T-helper 2 cell treated with Interferon-gamma antibody and Interleukin-4, amounts not matched to agents 5 μg/mL and 100 μg/mL, for 36 hours (primary cell): ENCODE data around the gene CFAP157.

Source experiments
- DNase-seq: peaks from one replicate; pipeline ENCODE4 v3.0.0; 2021; ENCODE audit warnings: low spot score
- H3K27ac Mint-ChIP-seq: one replicate; pipeline ENCODE4 v1.8.0; 2021; ENCODE audit warnings: mild to moderate bottlenecking, mixed read lengths
- H3K27me3 Mint-ChIP-seq: one replicate; pipeline ENCODE4 v1.8.0; 2021; ENCODE audit warnings: low read depth, mixed read lengths
- H3K36me3 Mint-ChIP-seq: one replicate; pipeline ENCODE4 v1.8.0; 2021; ENCODE audit warnings: low read depth, mixed read lengths
- H3K4me1 Mint-ChIP-seq: one replicate; pipeline ENCODE4 v1.8.0; 2021; ENCODE audit warnings: low read depth, mixed read lengths
- H3K4me3 Mint-ChIP-seq: one replicate; pipeline ENCODE4 v1.8.0; 2022; ENCODE audit warnings: mild to moderate bottlenecking, moderate library complexity, mixed read lengths
- H3K9me3 Mint-ChIP-seq: one replicate; pipeline ENCODE4 v1.8.0; 2021; ENCODE audit warnings: mixed read lengths

CFAP157 gene

DNA sequence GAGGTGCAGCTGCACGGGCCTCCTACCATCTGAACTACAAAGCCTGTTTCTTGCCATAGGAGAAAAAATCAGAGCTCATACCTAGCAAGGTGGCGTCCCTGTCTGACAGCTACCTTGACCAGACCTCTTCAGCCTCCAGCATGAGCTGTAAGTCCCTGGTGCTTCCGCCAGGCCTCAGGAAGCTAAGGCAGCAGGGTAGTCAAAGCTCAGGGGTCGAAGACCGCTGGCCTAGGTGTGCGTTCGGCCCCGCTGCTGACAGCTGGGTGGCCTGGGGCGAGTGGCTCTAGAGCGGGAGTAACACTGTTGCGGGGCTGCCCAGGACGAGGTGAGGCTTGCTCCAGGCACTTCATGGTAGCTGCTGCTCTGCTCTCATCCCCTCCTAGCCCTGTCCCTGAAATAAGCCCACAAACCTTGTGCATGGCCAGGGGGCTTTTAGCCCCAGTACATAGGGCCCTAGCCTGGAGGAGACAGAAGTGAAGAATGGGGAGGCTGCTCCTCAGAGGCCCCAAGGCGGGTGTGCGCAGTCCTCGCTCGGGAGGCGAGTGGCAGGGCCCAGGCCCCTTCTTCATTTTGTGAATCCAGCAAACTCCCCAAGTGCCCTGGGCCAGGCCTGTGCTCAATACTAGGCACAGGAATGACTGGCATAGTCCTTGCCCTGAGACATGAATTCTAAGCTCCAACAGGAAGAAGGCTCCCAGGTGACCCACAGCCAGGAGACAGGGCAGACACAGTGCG lies 22.9 kb downstream of the CFAP157 start:
- Mint-ChIP-seq H3K4me3 (no peak overlapping the region), H3K9me3 (no peaks in the 10 kb centered on the region), H3K36me3 (peaks cover 1% of the 10 kb centered on the region), H3K27me3 (no peaks in the 10 kb centered on the region), H3K4me1 (peaks cover 8% of the 10 kb centered on the region), H3K27ac (no peak overlapping the region)
- no peak for DNase-seq

DNA sequence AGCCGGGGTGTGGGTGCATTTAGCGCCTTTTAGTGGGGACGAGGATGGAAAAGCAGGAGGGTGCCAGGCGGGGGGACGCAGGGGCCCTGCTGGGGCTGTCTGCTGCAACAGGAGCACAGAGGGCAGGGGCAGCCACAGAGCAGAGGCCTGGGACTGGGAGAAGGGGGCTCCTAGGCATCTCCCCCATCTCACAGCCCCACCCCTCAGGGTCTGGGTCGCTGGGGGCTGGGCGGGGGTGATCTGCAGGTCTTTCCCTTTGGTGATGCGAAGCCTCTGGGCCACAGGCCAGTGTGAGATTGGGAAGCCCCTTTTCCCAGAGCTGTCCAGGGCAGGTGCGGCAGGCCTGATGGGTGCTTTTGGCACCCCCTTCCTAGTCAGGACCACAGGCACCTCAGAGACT lies 23.5 kb downstream of the CFAP157 start:
- H3K27ac Mint-ChIP-seq: no peak overlapping the region
- H3K36me3 Mint-ChIP-seq: peaks cover 1% of the 10 kb centered on the region
- H3K9me3 Mint-ChIP-seq: no peaks in the 10 kb centered on the region
- no peak overlapping the region for H3K4me3 Mint-ChIP-seq
- DNase-seq: no peak
- H3K4me1 Mint-ChIP-seq: peaks cover 8% of the 10 kb centered on the region
- H3K27me3 Mint-ChIP-seq: no peaks in the 10 kb centered on the region

DNA sequence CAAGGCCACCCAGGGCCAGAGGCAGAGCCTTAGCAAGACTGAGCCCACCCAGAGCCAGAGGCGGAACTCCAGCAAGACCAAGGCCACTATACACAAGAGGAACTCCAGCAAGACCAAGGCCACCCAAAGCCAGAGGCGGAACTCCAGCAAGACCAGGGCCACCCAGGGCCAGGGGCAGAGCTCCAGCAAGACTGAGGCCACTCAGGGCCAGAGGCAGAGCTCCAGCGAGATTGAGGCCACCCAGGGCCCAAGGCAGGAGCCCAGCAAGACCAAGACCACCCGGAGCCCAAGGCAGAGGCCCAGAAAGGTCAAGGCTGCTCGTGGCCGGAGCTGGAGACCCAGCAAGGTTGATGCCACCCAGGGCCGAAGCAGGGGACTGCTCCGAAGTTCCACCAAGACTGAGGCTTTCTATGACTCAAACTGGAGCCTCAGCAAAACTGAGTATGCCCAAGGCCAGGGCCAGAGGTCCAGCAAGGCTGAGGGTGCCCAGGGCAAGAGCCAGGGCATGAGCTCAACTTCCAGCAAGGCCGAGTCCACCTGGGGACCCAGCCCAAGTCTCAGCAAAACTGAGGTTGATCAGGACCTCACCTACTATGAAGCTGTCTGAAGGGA lies 24.1 kb downstream of the CFAP157 start:
- Mint-ChIP-seq H3K27me3 (no peaks in the 10 kb centered on the region), H3K4me1 (peaks cover 13% of the 10 kb centered on the region), H3K4me3 (no peak overlapping the region), H3K27ac (no peak overlapping the region), H3K9me3 (no peaks in the 10 kb centered on the region), H3K36me3 (peaks cover 1% of the 10 kb centered on the region)
- DNase-seq: no peak

DNA sequence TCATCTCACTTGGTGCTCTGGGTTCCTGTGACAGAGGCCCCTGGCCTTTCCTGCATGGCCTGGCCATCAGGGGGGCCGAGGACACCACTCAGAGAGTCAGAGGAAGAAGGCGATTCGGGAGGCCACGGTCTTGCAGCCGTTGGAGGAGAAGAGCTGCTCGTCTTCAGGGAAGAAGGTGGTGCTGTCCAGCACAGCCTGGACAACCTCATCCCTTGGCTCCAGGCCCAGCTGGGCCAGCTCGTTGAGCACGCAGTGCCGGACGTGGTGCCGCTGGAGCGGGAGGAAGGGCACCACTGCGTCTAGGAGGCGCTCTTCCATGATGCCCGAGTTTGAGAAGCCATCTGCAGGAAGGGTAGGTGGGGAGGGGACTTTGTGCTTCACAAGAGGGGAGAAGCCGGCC lies 25.1 kb downstream of the CFAP157 start:
- no peaks in the 10 kb centered on the region for H3K27me3 Mint-ChIP-seq
- no peaks in the 10 kb centered on the region for H3K9me3 Mint-ChIP-seq
- peaks cover 1% of the 10 kb centered on the region for H3K36me3 Mint-ChIP-seq
- H3K4me1 Mint-ChIP-seq: peaks cover 13% of the 10 kb centered on the region
- DNase-seq: no peak
- H3K27ac Mint-ChIP-seq: no peak overlapping the region
- H3K4me3 Mint-ChIP-seq: no peak overlapping the region

DNA sequence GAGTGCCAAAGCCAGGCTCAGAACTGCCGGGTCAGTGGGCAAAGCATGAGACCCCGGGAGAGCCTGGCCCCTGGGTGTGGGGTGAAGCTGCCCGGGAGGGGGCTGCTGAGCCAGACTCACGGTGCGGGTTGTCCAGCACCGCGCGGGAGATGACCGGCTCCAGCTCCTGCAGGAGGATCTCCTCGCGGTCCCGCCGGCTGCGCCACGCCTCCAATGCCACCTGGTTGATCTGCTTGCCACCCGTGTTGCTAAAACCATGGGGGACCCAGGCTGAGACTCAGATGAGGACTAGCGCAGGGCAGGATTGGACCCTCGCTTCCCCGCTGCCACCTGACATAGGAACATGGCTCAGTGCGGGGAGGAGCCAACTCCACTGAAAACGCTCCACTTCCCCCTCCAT lies 25.7 kb downstream of the CFAP157 start:
- H3K27me3 Mint-ChIP-seq: no peaks in the 10 kb centered on the region
- H3K4me3 Mint-ChIP-seq: no peak overlapping the region
- DNase-seq: no peak
- H3K4me1 Mint-ChIP-seq: peaks cover 13% of the 10 kb centered on the region
- no peaks in the 10 kb centered on the region for H3K9me3 Mint-ChIP-seq
- H3K36me3 Mint-ChIP-seq: peaks cover 5% of the 10 kb centered on the region
- H3K27ac Mint-ChIP-seq: no peak overlapping the region

DNA sequence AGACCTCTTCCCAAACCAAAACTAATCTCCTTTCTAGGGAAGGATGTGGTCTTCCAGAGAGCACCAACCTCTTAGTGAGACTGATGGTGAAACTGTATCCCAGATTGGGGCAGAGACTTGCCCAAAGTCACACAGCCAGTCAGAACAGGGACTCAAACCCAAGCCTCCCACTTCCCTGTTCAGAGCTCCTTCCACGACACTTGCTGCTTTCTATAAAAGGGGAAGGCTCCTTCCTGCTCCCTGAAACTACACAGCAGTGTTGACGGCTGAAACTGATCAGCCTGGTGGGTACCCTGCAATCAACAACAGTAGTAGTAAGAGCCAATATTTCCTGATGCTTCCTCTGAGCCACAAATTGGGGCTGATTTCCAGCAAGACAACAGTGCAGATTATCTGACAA lies 26.8 kb downstream of the CFAP157 start:
- Mint-ChIP-seq H3K27ac (no peak overlapping the region), H3K27me3 (no peaks in the 10 kb centered on the region), H3K4me1 (peaks cover 13% of the 10 kb centered on the region), H3K9me3 (no peaks in the 10 kb centered on the region), H3K36me3 (peaks cover 12% of the 10 kb centered on the region), H3K4me3 (peak overlapping the region; percentile 80)
- DNase-seq: no peak

DNA sequence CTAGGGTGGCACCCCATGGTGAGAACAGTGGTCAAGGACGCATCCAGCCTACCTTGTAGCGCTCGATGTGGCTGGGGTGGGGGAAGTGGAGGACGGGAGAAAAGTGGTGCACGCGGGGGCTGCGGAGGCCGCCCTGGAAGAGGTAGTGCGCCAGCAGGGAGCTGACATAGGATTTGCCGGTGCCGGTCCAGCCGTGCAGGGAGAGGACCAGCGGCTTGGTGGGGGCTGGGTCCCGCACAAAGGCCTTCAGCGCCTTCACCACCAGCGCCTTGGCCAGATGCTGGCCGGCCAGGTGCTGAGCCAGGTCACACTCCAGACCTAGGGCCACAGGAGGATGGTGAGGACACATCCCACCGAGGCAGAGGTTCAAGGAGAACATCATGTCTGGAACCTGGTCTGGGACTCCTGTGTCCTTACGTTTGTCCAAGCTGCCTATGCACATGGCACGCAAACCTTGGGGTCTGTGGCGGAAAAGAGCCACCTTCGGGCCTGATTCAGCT lies 27.5 kb downstream of the CFAP157 start:
- Mint-ChIP-seq H3K4me3 (peak overlapping the region; percentile 80), H3K4me1 (peaks cover 13% of the 10 kb centered on the region), H3K36me3 (peaks cover 16% of the 10 kb centered on the region), H3K9me3 (no peaks in the 10 kb centered on the region), H3K27me3 (no peaks in the 10 kb centered on the region), H3K27ac (peak overlapping the region; percentile 81)
- no peak for DNase-seq

DNA sequence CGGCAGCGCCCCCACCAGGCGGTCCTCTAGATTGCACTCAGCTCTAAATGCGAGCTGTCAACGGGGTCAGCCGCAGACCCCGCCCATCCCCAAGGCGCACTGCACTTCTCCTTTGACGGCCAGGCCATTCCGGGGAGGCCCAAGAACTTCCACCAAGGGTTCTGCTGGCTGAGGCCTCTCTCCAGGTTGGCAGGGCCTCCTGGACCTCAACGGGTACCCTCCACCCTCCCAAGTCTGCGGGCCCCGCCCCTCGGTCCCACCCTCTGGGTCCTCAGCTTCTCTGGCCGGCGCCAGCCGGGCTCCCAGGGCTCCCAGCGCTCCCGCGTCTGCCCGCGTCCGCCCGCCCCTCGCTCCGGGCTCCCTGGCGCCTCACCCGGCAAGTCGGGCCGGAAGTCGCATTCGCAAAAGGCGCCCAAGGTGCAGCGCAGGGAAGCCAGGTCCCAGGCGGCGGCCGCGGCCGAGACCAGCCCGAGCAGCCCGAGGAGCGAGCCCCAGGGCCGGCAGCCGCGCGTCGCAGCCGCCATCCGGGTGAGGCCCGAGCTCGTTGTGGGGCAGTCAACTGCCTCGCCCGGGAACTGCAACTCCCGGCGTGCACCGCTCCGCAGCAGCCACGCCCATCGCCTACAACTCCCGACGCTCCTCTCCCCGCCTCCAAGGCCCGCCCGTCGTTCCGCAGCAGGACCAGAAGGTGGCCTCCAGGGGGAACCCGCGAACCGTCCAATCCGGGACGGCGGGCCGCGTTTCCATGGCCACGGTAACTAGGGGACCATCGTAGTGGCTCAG lies 28.1 kb downstream of the CFAP157 start, which contains the start of gene TOR2A:
TOR2A (minus strand) TSS at position 548 of the 783 bp plus-strand sequence; CDS start at position 524, 24 bp downstream.
- DNase-seq: peak; percentile 96
- Mint-ChIP-seq H3K27me3 (no peaks in the 10 kb centered on the region), H3K27ac (peak within 1 kb of the TSS; percentile 94), H3K9me3 (no peaks in the 10 kb centered on the region), H3K36me3 (peaks cover 17% of the 10 kb centered on the region), H3K4me3 (peak within 1 kb of the TSS; percentile 88), H3K4me1 (peaks cover 13% of the 10 kb centered on the region)

DNA sequence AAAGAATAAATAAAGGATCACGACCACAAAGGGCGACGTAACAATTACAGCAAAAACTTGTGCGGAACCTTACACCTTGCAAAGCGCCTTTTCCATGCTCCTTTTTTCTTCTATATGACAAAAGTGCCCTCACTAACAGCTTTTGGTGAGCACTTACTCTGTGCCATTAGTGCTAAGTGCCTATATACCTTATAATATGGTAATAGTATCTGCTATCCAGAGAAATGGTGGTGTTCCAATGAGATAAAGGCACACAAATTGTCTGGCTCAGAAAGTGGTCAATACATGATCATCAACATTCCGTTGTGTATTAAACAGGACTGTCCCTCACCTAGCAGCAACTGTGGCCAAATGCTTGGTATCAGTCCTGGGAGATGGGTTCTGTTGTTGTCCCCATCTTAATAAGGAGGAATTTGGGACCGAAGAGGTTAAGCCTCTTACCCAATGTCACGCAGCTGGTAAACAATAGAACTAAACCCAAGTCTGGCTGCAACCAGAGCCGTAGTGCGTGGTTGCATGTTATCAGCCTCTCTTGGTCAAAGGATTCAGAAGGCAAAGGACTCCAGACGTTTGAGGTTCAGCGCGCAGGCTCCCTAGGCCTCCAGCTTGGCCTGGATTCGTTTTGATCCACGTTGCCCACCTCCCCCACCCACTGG lies 28.9 kb downstream of the CFAP157 start:
- Mint-ChIP-seq H3K4me3 (peak overlapping the region; percentile 88), H3K4me1 (peaks cover 13% of the 10 kb centered on the region), H3K9me3 (no peaks in the 10 kb centered on the region), H3K27ac (peak overlapping the region; percentile 94), H3K27me3 (no peaks in the 10 kb centered on the region), H3K36me3 (peaks cover 21% of the 10 kb centered on the region)
- no peak for DNase-seq

DNA sequence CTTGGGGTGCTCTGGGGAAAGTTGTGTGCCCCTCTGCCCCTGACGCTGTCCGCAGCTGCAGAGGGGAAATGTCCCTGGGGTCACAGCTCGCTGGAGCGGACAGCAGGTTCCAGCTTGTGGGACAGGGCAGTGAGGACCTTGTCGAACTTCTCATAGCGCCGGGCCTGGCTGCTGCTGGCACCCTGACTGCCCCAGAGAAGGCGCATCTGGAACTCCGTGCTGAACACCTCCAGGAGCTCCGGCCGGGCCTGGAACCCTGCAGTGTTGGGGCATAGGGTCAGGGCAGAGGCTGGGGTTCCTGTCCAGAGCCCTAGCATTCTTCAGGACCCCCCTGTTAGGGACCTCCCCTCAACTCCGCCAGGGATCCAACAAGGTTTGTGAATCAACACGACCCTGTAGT lies 31.9 kb downstream of the CFAP157 start:
- DNase-seq: no peak
- Mint-ChIP-seq H3K27ac (no peak overlapping the region), H3K36me3 (peaks cover 33% of the 10 kb centered on the region), H3K4me3 (no peak overlapping the region), H3K27me3 (no peaks in the 10 kb centered on the region), H3K9me3 (no peaks in the 10 kb centered on the region), H3K4me1 (peaks cover 10% of the 10 kb centered on the region)

DNA sequence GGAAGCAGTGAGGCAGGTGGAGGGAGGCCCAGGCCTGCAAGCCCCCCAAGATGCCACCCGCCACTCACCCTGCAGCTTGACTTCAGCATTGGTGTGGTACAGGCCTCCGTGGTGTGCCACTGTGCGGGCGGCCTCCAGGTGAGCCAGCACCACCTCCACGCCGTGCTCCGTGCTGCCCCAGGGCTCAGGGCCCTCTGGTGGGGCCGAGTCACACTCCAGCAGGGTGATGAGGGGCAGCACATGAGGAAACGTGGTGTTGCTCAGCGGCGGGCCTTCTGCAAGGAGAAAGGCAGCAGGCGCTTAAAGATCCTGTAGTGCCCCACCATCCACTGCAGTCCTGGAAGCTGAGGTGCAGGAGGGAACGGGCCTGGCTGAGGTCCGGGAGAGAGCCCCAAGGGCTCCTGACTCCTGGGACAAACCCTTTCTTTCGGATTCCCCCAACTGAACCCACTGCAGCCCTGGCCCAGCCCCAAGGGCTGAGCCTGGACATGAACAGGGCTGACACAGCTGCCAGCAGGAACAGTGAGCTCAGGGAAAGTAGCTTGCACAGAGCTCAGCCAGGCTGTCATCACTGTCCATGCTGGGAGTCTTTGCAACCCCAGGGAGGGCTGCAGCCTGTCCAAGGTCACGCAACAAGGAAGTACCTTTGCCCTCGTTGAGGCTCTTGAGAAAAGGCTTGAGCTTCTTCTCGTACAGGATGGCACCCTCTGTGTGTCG lies 33.0 kb downstream of the CFAP157 start:
- no peak for DNase-seq
- H3K4me3 Mint-ChIP-seq: no peak overlapping the region
- H3K27me3 Mint-ChIP-seq: no peaks in the 10 kb centered on the region
- peaks cover 38% of the 10 kb centered on the region for H3K36me3 Mint-ChIP-seq
- H3K9me3 Mint-ChIP-seq: no peaks in the 10 kb centered on the region
- peaks cover 5% of the 10 kb centered on the region for H3K4me1 Mint-ChIP-seq
- H3K27ac Mint-ChIP-seq: no peak overlapping the region

DNA sequence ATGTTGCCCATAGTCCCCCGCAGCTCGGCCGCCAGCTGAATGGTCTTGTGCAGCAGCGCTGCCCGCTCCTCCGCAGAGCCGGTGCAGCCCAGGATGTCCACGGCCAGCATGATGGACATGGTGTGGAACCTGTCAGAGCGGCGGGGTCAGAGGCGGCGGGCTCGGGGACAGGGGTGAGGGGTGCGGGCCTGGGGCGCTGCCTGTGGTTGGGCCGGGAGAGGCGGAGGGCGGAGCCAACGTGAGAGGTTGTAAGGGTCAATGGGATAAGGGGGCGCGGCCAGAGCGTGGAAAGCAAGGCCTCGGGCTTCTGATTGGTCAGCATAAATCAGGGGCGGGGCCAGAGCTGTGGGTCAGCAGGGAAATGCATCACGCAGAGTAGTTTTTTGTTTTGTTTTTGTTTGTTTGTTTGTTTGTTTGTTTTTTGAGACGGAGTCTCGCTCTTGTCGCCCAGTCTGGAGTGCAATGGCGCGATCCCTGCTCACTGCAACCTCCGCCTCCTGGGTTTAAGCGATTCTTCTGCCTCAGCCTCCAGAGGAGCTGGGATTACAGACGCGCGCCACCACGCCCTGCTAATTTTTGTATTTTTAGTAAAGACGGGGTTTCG lies 35.1 kb downstream of the CFAP157 start:
- H3K36me3 Mint-ChIP-seq: peaks cover 43% of the 10 kb centered on the region

More for the DNA sequence above, 35.1 kb downstream of the CFAP157 start:
- Mint-ChIP-seq H3K27me3 (no peaks in the 10 kb centered on the region), H3K9me3 (no peaks in the 10 kb centered on the region), H3K27ac (no peak overlapping the region), H3K4me3 (no peak overlapping the region), H3K4me1 (no peaks in the 10 kb centered on the region)
- DNase-seq: no peak
